ENCODE measurements around the gene PSAPL1. TPM values are rescaled to one million over a fixed set of nuclear protein-coding genes. Genes with fewer than 3 reads are reported as not detected.

Gene PSAPL1
- total RNA-seq, 1 experiment from 2014 or later: 0.05 TPM

DNA sequence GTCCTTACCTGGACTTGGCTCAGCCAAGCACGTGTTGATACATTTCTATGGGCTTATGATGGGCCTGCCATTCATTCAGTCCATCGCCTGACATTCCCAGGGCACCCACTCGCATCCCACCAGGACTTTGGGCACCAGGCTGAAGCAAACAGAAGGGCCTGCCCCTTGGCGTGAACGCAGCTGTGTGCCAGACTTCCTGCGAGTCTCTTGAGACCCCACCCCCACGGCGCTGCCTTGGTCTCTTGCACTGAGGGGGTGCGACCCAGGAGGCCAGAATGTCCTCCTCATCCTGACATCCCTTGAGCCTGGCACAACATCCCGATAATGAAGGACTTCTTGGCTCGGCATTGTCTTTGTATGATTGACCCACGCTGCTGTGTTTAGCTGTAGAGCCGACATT, 1.5 kb upstream of the PSAPL1 start:
- ChIA-PET RAD21 (ENCODE audit: low non-redundant PET in 1 of 2, low total read pairs in 2 of 2, uncharacterized antibody in 2 of 2, unreplicated experiment in 2 of 2) (no interaction called here), POLR2A (no interaction called here), CTCF (no interaction called here)
- H3K36me3 ChIP-seq (ENCODE audit: control insufficient read depth in 1 of 2, insufficient read depth in 2 of 2, low read length in 2 of 2): no peaks in the 10 kb centered on the region
- H3K4me1 ChIP-seq (ENCODE audit: control insufficient read depth in 1 of 2, insufficient read depth in 2 of 2, low read length in 2 of 2): peaks cover 17 to 26% of the 10 kb centered on the region in 2 experiments
- H3K9me2 ChIP-seq (ENCODE audit: insufficient read depth): no peaks in the 10 kb centered on the region
- TF ChIP-seq TCF7L2 (IDR thresholded peaks at IDR 0.05; ENCODE audit: borderline replicate concordance, extremely low read depth, insufficient read depth, insufficient read length): no peak
- TF ChIP-seq REST (IDR thresholded peaks at IDR 0.05; ENCODE audit: low read depth): no peak
- TF ChIP-seq SP1 (IDR thresholded peaks at IDR 0.05; ENCODE audit: low read depth): no peak
- TF ChIP-seq CEBPB (IDR thresholded peaks at IDR 0.05; ENCODE audit: low read depth): no peak
- TF ChIP-seq SIN3A (IDR thresholded peaks at IDR 0.05; ENCODE audit: low read depth): no peak
- TF ChIP-seq ZBTB33 (IDR thresholded peaks at IDR 0.05; ENCODE audit: extremely low read depth, insufficient replicate concordance, low read length): no peak
- H3K4me3 ChIP-seq (replicated peaks in 1 of 2; ENCODE audit: low read depth in 1 of 2, low read length in 2 of 2): no peak overlapping the region
- ATAC-seq (no peak), DNase-seq (ENCODE audit: low read depth, low spot score) (no peak)
- H3K9me3 ChIP-seq (ENCODE audit: control insufficient read depth in 1 of 2, insufficient read depth in 1 of 2, low read depth in 1 of 2, low read length in 2 of 2): no peaks in the 10 kb centered on the region
- intact Hi-C loops (cut with micrococcal nuclease): no loop called here
- H3K4me2 ChIP-seq (ENCODE audit: low read length): no peak overlapping the region
- H3K9ac ChIP-seq (ENCODE audit: low read length): no peak overlapping the region
- no peak overlapping the region for H3K27ac ChIP-seq (ENCODE audit: low read depth, low read length)
- no TSS peak for BruUV-seq (replicated peaks)
- no peaks in the 10 kb centered on the region for H4K20me1 ChIP-seq (ENCODE audit: insufficient read depth)
- no peak overlapping the region for H2AFZ ChIP-seq (ENCODE audit: low read depth, low read length, poor library complexity, severe bottlenecking)
- H3K27me3 ChIP-seq (ENCODE audit: insufficient read depth, low read length): no peaks in the 10 kb centered on the region
- no peaks in the 10 kb centered on the region for H3K79me2 ChIP-seq (ENCODE audit: insufficient read depth, low read length)
